ENCODE results near the gene C2orf72.

- TF ChIP-seq CTCF (IDR thresholded peaks at IDR 0.05) (no peak), POLR2AphosphoS5 (IDR thresholded peaks at IDR 0.05; ENCODE audit: insufficient read depth in 1 of 2, low read depth in 1 of 2) (no peak), POLR2A (IDR thresholded peaks at IDR 0.05) (no peak)
These were observed 10.9 kb downstream of the C2orf72 start for GRCh38 chr2:231047923-231048915.

All from vagina (tissue), 2 donors.